Measurements from ENCODE around the gene HDGF. TPM values are rescaled to one million over a fixed set of nuclear protein-coding genes. Genes with fewer than 3 reads are reported as not detected.

Gene HDGF
- total RNA-seq, 4 donors from 2014 or later: 41.2 to 150 (median 73.7) TPM

GRCh38 chr1:156749419-156750118 is 1.9 kb downstream of the HDGF start:
- H3K27ac ChIP-seq: peak overlapping the region; percentile 99 to 100
- peaks cover 0 to 7% of the 10 kb centered on the region in 2 donors for H3K4me1 ChIP-seq
- TF ChIP-seq CTCF (IDR thresholded peaks at IDR 0.05): no peak
- TF ChIP-seq POLR2A (IDR thresholded peaks at IDR 0.05): no peak
- no peaks in the 10 kb centered on the region for H3K9me3 ChIP-seq
- DNase-seq: no peak
- no peaks in the 10 kb centered on the region for H3K27me3 ChIP-seq
- intact Hi-C loops (cut with DNase I; ENCODE audit: low total_unique reads): no loop called here
- no peaks in the 10 kb centered on the region for H3K36me3 ChIP-seq
- peak overlapping the region; percentile 97 to 98 for H3K4me3 ChIP-seq

GRCh38 chr1:156748670-156749418 is 2.6 kb downstream of the HDGF start:
- peak overlapping the region; percentile 97 to 98 for H3K4me3 ChIP-seq
- no peaks in the 10 kb centered on the region for H3K36me3 ChIP-seq
- H3K27ac ChIP-seq: peak overlapping the region; percentile 99 to 100
- peak; percentile 66 to 69 for DNase-seq
- peak in 1 of 4 experiments; percentile 4 for TF ChIP-seq CTCF (IDR thresholded peaks at IDR 0.05)
- peak in 1 of 2 donors; percentile 4 for TF ChIP-seq POLR2A (IDR thresholded peaks at IDR 0.05)
- intact Hi-C loops (cut with DNase I; ENCODE audit: low total_unique reads): no loop called here
- no peaks in the 10 kb centered on the region for H3K27me3 ChIP-seq
- H3K9me3 ChIP-seq: no peaks in the 10 kb centered on the region
- H3K4me1 ChIP-seq: peaks cover 0 to 7% of the 10 kb centered on the region in 2 donors

GRCh38 chr1:156747742-156748669 is 3.5 kb downstream of the HDGF start:
- Histone ChIP-seq H3K36me3 (no peaks in the 10 kb centered on the region), H3K4me1 (peaks cover 0 to 7% of the 10 kb centered on the region in 2 donors), H3K27ac (peak overlapping the region; percentile 99 to 100), H3K4me3 (peak overlapping the region; percentile 97 to 98), H3K9me3 (no peaks in the 10 kb centered on the region), H3K27me3 (no peaks in the 10 kb centered on the region)
- intact Hi-C loops (cut with DNase I; ENCODE audit: low total_unique reads): no loop called here
- no peak for DNase-seq
- TF ChIP-seq CTCF (IDR thresholded peaks at IDR 0.05) (no peak), POLR2A (IDR thresholded peaks at IDR 0.05) (no peak)

- intact Hi-C loops (cut with DNase I; ENCODE audit: low total_unique reads): no loop called here
- Histone ChIP-seq H3K27ac (peak overlapping the region; percentile 99 to 100), H3K9me3 (no peaks in the 10 kb centered on the region), H3K27me3 (no peaks in the 10 kb centered on the region), H3K4me1 (peaks cover 0 to 7% of the 10 kb centered on the region in 2 donors), H3K36me3 (no peaks in the 10 kb centered on the region), H3K4me3 (peak overlapping the region; percentile 97 to 98)
- DNase-seq: peak; percentile 96 to 98
- TF ChIP-seq CTCF (IDR thresholded peaks at IDR 0.05) (peak in 1 of 4 experiments; percentile 19), POLR2A (IDR thresholded peaks at IDR 0.05) (peak; percentile 13 to 68)
Observed at GRCh38 chr1:156746728-156747631, 4.5 kb downstream of the HDGF start.
